Stimulated activated memory B cell treated with anti-CD40 and anti-IgM and Interleukin-4, amounts not matched to agents 10 μg/mL and 1 μg/mL and 100 μg/mL, for 72 hours (primary cell): ENCODE results near the gene REC114.
"Not testable (repeated sequence)": the region's sequence is repeated elsewhere in the genome, so short reads cannot be mapped to it uniquely, and the experiment has no call there.

ENCODE experiments used
- ATAC-seq: fragments of 150-1000 bp; cut with Tn5 transposase; 2 replicates; pipeline ENCODE4 v1.10.0; 2021
- H3K27ac Mint-ChIP-seq: one replicate; pipeline ENCODE4 v1.8.0; 2022; ENCODE audit warnings: mild to moderate bottlenecking, mixed read lengths
- H3K27me3 Mint-ChIP-seq: one replicate; pipeline ENCODE4 v1.8.0; 2022; ENCODE audit warnings: mixed read lengths
- H3K36me3 Mint-ChIP-seq: one replicate; pipeline ENCODE4 v1.8.0; 2022; ENCODE audit warnings: mixed read lengths
- H3K4me1 Mint-ChIP-seq: one replicate; pipeline ENCODE4 v1.8.0; 2022; ENCODE audit warnings: mixed read lengths
- H3K4me3 Mint-ChIP-seq: one replicate; pipeline ENCODE4 v1.8.0; 2022; ENCODE audit warnings: mild to moderate bottlenecking, moderate library complexity, mixed read lengths
- H3K9me3 Mint-ChIP-seq: one replicate; pipeline ENCODE4 v1.8.0; 2022; ENCODE audit warnings: mixed read lengths

The REC114 gene

DNA sequence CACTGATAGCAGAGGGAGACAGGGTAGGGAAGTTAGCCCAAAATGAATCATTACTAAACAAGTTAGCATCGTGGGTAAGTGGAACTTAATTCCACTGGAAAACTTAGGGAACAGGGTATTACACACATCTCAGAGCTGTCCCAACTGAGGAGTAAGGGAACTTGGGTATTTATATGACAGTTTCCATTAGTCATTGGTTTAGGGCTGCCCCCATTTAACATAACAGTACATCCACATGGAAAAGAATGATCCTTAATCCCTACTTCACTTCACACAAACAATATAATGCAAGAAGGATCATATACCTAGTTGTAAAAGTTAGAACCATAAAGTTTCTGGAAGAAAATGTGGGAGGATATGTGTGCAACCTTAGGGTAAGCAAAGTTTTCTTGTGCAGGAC lies 4.3 kb upstream of the REC114 start:
- Mint-ChIP-seq H3K27me3 (peaks cover 13% of the 10 kb centered on the region), H3K4me3 (no peak overlapping the region), H3K36me3 (no peaks in the 10 kb centered on the region), H3K4me1 (no peaks in the 10 kb centered on the region), H3K9me3 (no peaks in the 10 kb centered on the region), H3K27ac (no peak overlapping the region)
- no peak for ATAC-seq

DNA sequence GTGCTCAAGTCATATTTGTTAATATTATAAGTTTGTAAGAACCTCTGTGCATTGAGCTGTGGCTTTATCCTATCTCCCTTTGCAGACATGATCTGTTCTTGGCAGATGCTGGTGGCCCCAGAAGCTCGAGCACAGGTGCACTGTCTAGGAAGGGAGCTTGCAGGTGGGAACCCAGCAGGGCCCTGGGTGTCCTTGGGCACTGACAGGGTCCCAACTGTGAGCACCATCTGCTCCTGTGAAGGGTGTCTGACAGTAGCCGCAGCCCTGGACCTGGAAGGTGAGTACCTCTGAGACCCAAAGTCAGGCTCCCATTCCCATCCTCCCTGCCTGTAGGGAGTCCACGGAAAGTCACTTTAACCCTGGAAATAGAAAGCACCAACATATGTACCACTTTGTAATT lies 2.4 kb upstream of the REC114 start:
- H3K9me3 Mint-ChIP-seq, result no peaks in the 10 kb centered on the region
- no peaks in the 10 kb centered on the region for H3K36me3 Mint-ChIP-seq
- peaks cover 13% of the 10 kb centered on the region for H3K27me3 Mint-ChIP-seq
- no peak for ATAC-seq
- H3K4me1 Mint-ChIP-seq, result no peaks in the 10 kb centered on the region
- H3K4me3 Mint-ChIP-seq, result no peak overlapping the region
- no peak overlapping the region for H3K27ac Mint-ChIP-seq

DNA sequence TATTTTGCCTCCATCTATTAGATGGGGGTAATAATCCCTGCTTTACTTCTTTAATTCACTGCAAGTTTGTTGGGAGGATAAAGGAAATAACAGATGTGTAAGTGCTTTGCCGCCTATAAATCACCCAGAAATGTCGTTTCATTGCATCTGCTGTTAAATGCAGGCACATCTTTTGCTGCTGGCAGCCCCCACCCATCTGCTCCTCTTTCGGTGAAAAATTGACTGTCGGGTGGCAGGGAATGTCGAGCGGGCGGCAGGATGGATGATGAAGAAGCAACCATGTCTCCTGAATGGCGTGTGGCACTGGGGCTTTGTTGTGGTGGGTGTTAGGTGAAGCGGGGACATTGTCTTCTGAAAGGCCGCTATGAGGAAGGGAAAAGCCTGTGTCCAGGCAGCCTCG lies 543 bp upstream of the REC114 start:
- no peak overlapping the region for H3K27ac Mint-ChIP-seq
- no peaks in the 10 kb centered on the region for H3K36me3 Mint-ChIP-seq

DNA sequence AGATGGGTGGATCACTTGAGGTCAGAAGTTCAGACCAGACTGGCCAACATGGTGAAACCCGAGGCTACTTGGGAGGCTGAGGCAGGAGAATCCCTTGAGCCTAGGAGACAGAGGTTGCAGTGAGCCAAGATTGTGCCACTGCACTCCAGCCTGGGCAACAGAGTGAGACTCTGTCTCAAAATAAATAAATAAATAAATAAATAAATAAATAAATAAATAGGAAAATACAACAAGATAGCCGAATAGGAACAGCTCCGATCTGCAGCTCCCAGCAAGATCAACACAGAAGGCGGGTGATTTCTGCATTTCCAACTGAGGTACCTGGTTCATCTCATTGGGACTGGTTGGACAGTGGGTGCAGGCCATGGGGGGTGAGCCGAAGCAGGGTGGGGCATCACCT lies 4.5 kb downstream of the REC114 start:
- H3K4me1 Mint-ChIP-seq, result not testable (repeated sequence)

More for the DNA sequence above, 543 bp upstream of the REC114 start:
- H3K4me1 Mint-ChIP-seq, result no peaks in the 10 kb centered on the region
- peaks cover 26% of the 10 kb centered on the region for H3K27me3 Mint-ChIP-seq
- H3K4me3 Mint-ChIP-seq, result no peak overlapping the region
- ATAC-seq, result no peak
- peaks cover 4% of the 10 kb centered on the region for H3K9me3 Mint-ChIP-seq

DNA sequence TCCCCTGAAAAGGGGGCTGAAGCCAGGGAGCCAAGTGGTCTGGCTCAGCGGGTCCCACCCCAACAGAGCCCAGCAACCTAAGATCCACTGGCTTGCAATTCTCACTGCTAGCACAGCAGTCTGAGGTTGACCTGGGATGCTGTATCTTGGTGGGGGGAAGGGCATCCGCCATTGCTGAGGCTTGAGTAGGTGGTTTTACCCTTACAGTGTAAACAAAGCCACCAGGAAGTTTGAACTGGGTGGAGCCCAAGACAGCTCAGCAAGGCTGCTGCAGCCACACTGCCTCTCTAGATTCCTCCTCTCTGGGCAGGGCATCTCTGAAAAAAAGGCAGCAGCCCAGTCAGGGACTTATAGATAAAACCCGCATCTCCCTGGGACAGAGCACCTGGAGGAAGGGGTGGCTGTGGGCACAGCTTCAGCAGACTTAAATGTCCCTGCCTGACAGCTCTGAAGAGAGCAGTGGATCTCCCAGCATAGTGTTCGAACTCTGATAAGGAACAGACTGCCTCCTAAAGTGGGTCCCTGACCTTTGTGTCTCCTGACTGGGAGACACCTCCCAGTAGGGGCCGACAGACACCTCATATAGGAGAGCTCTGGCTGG lies 5.3 kb downstream of the REC114 start:
- not testable (repeated sequence) for H3K4me3 Mint-ChIP-seq, H3K36me3 Mint-ChIP-seq, H3K4me1 Mint-ChIP-seq, ATAC-seq, H3K27ac Mint-ChIP-seq
- H3K9me3 Mint-ChIP-seq, result peaks cover 14% of the 10 kb centered on the region
- peaks cover 55% of the 10 kb centered on the region for H3K27me3 Mint-ChIP-seq

More for the DNA sequence above, 4.5 kb downstream of the REC114 start:
- ATAC-seq, H3K27ac Mint-ChIP-seq, H3K4me3 Mint-ChIP-seq, H3K36me3 Mint-ChIP-seq: not testable (repeated sequence)
- H3K9me3 Mint-ChIP-seq, result peaks cover 14% of the 10 kb centered on the region
- H3K27me3 Mint-ChIP-seq, result peaks cover 55% of the 10 kb centered on the region

DNA sequence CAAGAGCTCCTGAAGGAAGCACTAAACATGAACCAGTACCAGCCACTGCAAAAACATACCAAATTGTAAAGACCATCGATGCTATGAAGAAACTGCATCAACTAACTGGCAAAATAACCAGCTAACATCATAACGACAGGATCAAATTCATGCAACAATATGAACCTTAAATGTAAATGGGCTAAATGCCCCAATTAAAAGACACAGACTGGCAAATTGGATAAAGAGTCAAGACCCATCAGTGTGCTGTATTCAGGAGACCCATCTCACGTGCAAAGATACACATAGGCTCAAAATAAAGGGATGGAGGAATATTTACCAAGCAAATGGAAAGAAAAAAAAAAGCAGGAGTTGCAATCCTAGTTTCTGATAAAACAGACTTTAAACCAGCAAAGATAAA lies 7.0 kb downstream of the REC114 start:
- not testable (repeated sequence) for H3K27ac Mint-ChIP-seq, H3K4me3 Mint-ChIP-seq, ATAC-seq, H3K4me1 Mint-ChIP-seq, H3K36me3 Mint-ChIP-seq
- H3K9me3 Mint-ChIP-seq, result peaks cover 14% of the 10 kb centered on the region
- peaks cover 47% of the 10 kb centered on the region for H3K27me3 Mint-ChIP-seq

DNA sequence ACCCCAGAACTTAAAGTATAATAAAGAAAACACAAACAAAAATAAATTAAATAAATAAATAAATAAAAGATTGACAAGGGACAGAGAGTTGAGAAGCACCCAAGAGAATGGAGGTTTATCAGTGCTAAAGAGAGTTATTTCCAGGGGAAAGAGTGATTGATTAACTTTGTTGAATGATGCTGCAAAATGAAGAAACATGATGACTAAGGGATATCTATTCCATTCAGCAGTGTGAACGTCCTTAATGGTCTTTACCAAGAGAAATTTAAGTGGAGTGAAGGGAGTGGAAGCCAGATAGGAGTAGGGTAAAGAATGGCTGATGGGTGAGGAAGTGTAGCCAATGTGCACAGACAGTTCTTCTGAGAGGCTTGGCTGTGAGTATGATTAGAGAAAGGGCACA lies 11.1 kb downstream of the REC114 start:
- H3K4me3 Mint-ChIP-seq, result no peak overlapping the region
- peaks cover 10% of the 10 kb centered on the region for H3K9me3 Mint-ChIP-seq
- H3K27ac Mint-ChIP-seq, result no peak overlapping the region
- no peaks in the 10 kb centered on the region for H3K4me1 Mint-ChIP-seq
- peaks cover 16% of the 10 kb centered on the region for H3K27me3 Mint-ChIP-seq
- no peaks in the 10 kb centered on the region for H3K36me3 Mint-ChIP-seq
- no peak for ATAC-seq

DNA sequence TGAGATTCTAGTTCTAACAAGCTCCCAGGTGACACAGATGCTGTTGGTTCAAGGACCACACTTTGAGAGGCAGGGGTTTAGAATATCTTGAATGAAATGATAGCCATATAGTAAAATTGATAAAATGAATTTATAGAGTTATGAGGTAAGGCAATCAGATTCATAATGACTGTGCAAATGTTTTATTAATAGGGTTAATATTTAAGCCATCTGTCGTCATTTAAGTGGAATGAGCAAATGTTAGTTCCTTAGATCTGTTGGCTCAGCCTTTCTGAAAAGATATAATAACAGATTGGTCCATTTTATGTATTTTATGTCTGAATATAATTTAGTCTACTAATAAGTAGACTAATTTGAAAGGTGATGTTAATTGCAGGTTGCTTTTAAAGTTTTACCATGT lies 12.9 kb downstream of the REC114 start:
- Mint-ChIP-seq H3K27me3 (peaks cover 3% of the 10 kb centered on the region), H3K4me3 (no peak overlapping the region), H3K36me3 (no peaks in the 10 kb centered on the region), H3K27ac (no peak overlapping the region), H3K4me1 (no peaks in the 10 kb centered on the region), H3K9me3 (peaks cover 5% of the 10 kb centered on the region)
- no peak for ATAC-seq

DNA sequence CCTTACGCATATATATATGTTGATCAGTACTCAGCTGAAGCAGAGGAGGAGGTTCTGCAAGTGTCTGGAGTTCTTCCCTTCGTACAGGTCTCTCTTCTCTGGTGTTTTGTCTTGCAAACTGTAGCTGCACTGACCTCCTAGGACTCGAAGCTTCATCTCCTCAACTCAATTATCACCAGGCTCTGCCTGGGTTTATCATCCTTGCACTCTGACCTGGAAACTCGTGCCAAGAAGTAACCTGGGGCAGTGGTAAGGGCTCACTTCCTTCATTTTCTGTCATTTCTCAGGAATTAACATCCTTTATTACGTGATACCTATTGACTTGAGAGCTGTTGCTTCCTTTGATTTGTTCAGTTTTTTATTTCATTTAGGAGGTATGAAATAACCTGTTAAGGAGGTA lies 14.4 kb downstream of the REC114 start:
- H3K27ac Mint-ChIP-seq, result no peak overlapping the region
- no peak overlapping the region for H3K4me3 Mint-ChIP-seq
- no peaks in the 10 kb centered on the region for H3K36me3 Mint-ChIP-seq
- no peaks in the 10 kb centered on the region for H3K27me3 Mint-ChIP-seq
- ATAC-seq, result no peak
- no peaks in the 10 kb centered on the region for H3K9me3 Mint-ChIP-seq
- no peaks in the 10 kb centered on the region for H3K4me1 Mint-ChIP-seq

DNA sequence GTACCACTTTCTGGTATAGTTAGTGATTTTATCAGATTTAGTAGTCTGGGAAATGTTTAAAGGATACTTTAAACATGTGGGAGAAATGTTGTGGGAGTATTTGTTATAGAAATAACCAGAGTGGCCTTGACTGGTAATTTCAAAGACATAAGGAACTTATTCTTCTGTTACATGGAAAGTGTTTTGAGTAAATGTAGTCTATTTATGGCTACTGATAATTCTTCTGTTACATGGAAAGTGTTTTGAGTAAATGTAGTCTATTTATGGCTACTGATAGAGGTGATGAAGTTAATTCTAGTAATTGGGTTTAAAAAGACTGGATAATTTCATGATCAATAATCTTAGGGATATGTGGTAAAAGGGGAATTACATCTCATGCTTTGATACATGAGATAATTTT lies 17.7 kb downstream of the REC114 start:
- no peaks in the 10 kb centered on the region for H3K9me3 Mint-ChIP-seq

DNA sequence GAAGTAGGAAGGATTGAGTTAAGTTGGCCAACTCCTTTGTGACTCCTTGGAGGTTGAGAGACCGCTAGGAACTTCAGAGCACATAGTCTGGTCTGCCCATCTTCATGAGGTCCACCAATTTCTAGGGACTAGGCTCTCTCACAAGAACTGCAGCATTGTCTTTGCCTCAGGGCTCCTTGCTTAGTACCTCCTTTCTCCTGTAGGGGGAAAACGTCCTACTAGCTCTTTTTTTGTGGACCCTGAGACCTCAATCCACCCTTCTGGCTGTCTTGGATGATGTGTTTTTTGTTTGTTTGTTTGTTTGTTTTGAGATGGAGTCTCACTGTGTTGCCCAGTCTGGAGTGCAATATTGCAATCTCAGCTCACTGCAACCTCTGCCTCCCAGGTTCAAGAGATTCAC lies 21.6 kb downstream of the REC114 start:
- Mint-ChIP-seq H3K27me3 (peaks cover 35% of the 10 kb centered on the region), H3K4me1 (no peaks in the 10 kb centered on the region), H3K9me3 (no peaks in the 10 kb centered on the region), H3K36me3 (no peaks in the 10 kb centered on the region), H3K27ac (no peak overlapping the region), H3K4me3 (no peak overlapping the region)
- no peak for ATAC-seq

More for the DNA sequence above, 17.7 kb downstream of the REC114 start:
- Mint-ChIP-seq H3K4me1 (no peaks in the 10 kb centered on the region), H3K27me3 (peaks cover 33% of the 10 kb centered on the region), H3K36me3 (no peaks in the 10 kb centered on the region), H3K27ac (no peak overlapping the region), H3K4me3 (no peak overlapping the region)
- no peak for ATAC-seq

DNA sequence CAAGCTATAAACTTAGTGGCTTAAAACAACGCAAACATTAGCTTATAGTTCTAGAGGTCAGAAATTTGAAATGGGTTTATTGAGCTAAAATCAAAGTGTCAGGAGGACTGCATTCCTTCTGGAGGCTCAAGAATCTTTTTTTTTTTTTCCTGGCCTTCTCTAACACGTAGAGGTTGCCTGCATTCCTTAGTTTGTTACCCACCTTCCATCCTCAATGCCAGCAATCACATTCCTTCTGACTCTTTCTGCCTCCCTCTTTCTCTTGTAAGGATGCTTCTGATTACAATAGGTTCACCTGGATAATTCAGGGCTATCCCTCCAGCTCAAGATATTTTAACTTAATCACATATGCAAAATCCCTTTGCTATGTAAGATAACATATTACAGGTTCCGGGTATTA lies 24.8 kb downstream of the REC114 start:
- H3K4me1 Mint-ChIP-seq, result no peaks in the 10 kb centered on the region
- H3K27ac Mint-ChIP-seq, result no peak overlapping the region
- ATAC-seq, result no peak
- H3K36me3 Mint-ChIP-seq, result no peaks in the 10 kb centered on the region
- H3K9me3 Mint-ChIP-seq, result no peaks in the 10 kb centered on the region
- peaks cover 52% of the 10 kb centered on the region for H3K27me3 Mint-ChIP-seq
- H3K4me3 Mint-ChIP-seq, result no peak overlapping the region

DNA sequence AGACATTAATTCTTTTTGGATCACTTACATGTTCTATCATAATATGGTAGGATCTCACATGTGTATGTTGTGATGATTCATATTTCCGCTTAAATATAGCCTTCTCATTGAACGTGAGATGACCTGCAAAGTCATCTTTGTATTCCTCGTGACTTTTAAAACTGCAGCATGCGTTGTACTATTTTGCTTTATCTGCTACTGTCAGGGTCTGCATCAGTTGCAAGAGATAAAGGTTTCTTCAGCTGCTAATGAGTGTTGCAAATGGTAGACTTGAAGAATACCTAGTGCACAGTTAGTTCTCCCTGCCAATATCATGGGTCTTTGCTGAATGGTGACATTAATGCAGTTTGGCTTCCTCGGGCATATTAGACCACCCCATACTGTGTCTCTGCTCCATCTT lies 31.8 kb downstream of the REC114 start:
- Mint-ChIP-seq H3K4me1 (no peaks in the 10 kb centered on the region), H3K27me3 (peaks cover 19% of the 10 kb centered on the region), H3K27ac (no peak overlapping the region), H3K36me3 (no peaks in the 10 kb centered on the region), H3K9me3 (peaks cover 2% of the 10 kb centered on the region), H3K4me3 (no peak overlapping the region)
- no peak for ATAC-seq

DNA sequence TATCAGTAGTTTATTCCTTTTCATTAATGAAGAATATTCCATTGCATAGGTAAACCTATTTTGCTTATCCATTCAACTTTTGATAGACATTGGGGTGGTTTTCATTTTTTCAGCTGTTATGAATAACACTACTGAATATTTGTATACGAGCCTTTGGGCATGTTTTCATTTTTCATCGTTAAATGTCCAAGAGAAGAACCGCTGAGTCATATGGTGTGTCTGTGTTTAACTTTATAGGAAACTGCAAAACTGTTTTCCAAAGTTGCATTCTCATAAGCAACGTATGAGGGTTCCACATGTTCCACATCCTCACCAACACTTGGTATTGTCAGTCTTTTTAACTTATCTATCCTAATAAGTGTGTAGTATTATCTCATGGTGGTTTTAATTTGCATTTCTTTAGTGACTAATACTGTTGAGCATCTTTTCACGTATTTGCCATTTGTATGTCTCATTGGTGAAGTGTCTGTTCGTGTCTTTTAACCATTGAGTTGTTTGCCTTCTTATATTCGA lies 33.8 kb downstream of the REC114 start:
- no peaks in the 10 kb centered on the region for H3K27me3 Mint-ChIP-seq
- H3K4me1 Mint-ChIP-seq, result peaks cover under 1% of the 10 kb centered on the region
- peaks cover 2% of the 10 kb centered on the region for H3K9me3 Mint-ChIP-seq
- ATAC-seq, result no peak
- H3K4me3 Mint-ChIP-seq, result no peak overlapping the region
- no peaks in the 10 kb centered on the region for H3K36me3 Mint-ChIP-seq
- no peak overlapping the region for H3K27ac Mint-ChIP-seq

DNA sequence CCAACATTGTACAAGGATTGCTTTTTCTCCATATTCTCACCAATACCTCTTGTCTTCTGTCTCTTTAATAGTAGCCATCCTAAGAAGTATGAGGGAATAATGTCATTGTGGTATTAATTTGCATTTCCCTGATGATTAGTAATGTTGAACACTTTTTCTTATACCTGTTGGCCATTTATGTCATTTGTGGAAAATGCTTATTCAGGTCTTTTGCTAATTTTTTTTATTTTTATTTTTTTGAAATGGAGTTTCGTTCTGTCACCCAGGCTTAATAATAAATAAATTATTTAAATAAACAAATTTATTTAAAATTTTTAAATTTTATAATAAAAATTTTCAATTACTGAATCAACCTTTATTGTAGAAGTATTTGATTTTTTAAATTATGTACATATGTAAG lies 37.1 kb downstream of the REC114 start:
- no peak for ATAC-seq

DNA sequence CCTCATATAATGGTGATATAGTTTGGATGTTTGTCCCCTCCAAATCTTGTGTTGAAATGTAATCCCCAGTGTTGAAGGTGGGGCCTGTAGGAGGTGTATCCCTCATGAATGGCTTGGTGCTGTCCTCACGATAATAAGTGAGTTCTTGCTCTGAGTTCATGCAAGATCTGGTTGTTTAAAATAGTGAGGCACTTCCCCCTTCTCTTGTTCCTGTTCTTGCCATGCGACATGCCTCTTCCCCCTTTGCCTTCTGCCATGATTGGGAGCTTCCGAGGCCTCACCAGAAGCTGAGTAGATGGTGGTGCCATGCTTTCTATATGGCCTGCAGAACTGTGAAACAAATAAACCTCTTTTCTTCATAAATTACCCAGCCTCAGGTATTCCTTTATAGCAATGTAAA lies 39.2 kb downstream of the REC114 start:
- no peak overlapping the region for H3K4me3 Mint-ChIP-seq
- H3K27me3 Mint-ChIP-seq, result no peaks in the 10 kb centered on the region
- no peak for ATAC-seq
- peaks cover 5% of the 10 kb centered on the region for H3K9me3 Mint-ChIP-seq
- H3K27ac Mint-ChIP-seq, result no peak overlapping the region
- H3K36me3 Mint-ChIP-seq, result no peaks in the 10 kb centered on the region
- peaks cover 9% of the 10 kb centered on the region for H3K4me1 Mint-ChIP-seq

More for the DNA sequence above, 37.1 kb downstream of the REC114 start:
- Mint-ChIP-seq H3K4me3 (no peak overlapping the region), H3K36me3 (no peaks in the 10 kb centered on the region), H3K27me3 (no peaks in the 10 kb centered on the region), H3K4me1 (peaks cover 9% of the 10 kb centered on the region), H3K9me3 (peaks cover 7% of the 10 kb centered on the region), H3K27ac (no peak overlapping the region)
